SKM-1 (cell line): ENCODE measurements around the gene NCK1.
"Not testable (repeated sequence)": the region's sequence is repeated elsewhere in the genome, so short reads cannot be mapped to it uniquely, and the experiment has no call there.

Experiments
- DNase-seq: peaks from one replicate; lab custom pipeline; 2025; ENCODE audit not compliant: unreplicated experiment; lab: John Stamatoyannopoulos, UW

The NCK1 gene

DNA sequence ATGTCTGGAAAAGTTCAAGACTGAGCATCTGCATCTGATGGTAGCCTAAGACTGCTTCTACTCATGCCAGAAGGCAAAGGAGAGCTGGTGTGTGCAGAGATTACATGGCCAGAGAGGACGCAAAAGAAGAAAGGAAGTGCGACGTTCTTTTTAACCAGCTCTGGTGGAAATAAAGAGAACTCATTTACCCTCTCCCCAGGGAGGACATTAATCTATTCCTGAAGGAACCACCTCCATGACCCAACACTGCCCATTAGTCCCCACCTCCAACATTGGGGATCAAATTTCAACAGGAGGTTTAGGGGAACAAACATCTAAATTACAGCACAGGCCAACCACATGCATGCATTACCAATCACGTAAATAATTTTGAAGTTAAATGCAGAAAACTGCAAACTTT is 1.5 kb upstream of the NCK1 start:
- DNase-seq, result no peak

GRCh38 chr3:136862617-136863322 is 762 bp downstream of the NCK1 start:
- no peak for DNase-seq

- no peak for DNase-seq
These were observed 7.3 kb downstream of the NCK1 start for GRCh38 chr3:136869282-136869681.

GRCh38 chr3:136872258-136872657 is 10.2 kb downstream of the NCK1 start:
- DNase-seq, result not testable (repeated sequence)

- DNase-seq, result not testable (repeated sequence)
These were observed 17.5 kb downstream of the NCK1 start for GRCh38 chr3:136879510-136879909.

- DNase-seq, result no peak
These were observed 20.6 kb downstream of the NCK1 start for GRCh38 chr3:136882571-136882970.

DNA sequence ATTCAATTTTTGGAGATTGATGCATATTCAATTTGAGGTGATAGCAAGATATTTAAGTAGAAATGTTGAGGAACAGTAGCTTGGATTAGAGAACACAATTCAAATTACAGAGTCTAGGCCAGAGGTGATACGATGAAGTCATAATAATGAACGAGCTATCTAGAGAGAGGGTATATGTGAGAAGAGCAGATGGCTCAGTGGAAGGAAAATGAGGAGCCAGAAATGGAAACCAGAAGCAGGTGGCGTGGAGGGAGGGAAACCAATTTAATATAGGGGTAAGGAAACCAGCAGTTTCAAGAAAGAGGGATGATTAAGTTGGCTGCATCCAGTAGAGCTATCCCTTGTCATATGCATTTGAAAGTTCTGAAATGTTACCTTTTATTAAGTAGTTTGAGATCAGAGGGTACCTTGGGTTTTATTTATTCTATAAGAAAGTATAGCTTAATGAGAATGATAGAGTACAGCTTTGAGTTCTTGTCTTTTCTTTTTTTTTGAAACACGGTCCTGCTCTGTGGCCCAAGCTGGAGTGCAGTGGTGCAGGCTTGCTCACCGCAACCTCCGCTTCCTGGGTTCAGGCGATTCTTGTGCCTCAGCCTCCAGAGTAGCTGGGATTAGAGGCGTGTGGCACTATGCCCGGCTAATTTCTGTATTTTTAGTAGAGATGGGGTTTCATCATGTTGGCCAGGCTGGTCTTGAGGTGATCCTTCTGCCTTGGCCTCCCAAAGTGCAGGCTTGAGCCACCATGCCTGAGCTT is 22.1 kb downstream of the NCK1 start:
- DNase-seq, result no peak

GRCh38 chr3:136885357-136886213 is 23.6 kb downstream of the NCK1 start:
- DNase-seq, result no peak

GRCh38 chr3:136889947-136890346 is 27.9 kb downstream of the NCK1 start:
- DNase-seq, result no peak

GRCh38 chr3:136891934-136892855 is 30.2 kb downstream of the NCK1 start:
- no peak for DNase-seq

DNA sequence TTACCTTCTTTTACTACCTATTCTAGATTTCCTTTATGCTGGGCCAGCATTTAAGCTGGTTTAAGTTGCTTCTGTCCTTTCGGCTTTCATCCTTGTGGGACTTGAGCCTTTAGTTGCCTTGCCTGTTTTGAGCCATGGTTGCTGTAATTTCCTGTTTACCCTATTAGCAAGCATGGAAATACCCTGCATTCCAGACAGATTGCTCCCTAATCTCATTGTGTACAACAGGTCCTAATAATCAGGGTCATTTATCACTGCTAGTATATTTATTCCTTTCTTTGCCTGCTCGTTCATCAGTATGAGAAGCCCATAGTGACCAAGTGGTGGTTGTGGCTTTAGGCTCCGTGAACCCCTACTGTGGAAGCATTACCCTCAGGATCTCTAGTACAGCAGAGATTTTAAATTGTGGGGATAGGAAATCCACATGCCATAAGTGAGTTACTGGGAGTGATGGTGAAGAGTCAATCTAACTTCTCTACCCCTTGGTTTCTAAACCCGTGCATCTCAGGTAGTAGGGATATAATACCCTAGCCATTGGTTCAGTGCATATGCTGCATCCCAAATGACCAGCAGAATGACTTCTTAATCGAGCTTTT is 31.9 kb downstream of the NCK1 start:
- no peak for DNase-seq

DNA sequence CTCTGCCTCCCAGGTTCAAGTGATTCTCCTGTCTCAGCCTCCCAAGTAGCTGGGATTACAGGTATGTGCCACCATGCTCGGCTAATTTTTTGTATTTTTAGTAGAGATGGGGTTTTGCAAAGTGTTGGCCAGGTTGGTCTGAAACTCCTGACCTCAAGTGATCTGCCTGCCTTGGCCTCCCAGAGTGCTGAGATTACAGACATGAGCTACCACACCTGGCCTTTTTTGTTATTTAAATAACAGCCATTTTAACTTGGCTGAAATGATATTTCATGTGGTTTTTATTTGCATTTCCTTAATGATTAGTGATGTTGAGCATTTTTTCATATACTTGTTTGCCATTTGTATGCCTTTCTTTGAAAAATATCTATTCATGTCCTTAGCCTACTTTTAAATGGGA is 35.2 kb downstream of the NCK1 start:
- DNase-seq, result not testable (repeated sequence)

GRCh38 chr3:136898549-136898948 is 36.5 kb downstream of the NCK1 start:
- no peak for DNase-seq

GRCh38 chr3:136898954-136899353 is 36.9 kb downstream of the NCK1 start:
- DNase-seq, result no peak

GRCh38 chr3:136899622-136900158 is 37.7 kb downstream of the NCK1 start:
- no peak for DNase-seq

- DNase-seq, result not testable (repeated sequence)
These were observed 38.7 kb downstream of the NCK1 start for GRCh38 chr3:136900694-136901093.

GRCh38 chr3:136901391-136901790 is 39.4 kb downstream of the NCK1 start:
- no peak for DNase-seq

DNA sequence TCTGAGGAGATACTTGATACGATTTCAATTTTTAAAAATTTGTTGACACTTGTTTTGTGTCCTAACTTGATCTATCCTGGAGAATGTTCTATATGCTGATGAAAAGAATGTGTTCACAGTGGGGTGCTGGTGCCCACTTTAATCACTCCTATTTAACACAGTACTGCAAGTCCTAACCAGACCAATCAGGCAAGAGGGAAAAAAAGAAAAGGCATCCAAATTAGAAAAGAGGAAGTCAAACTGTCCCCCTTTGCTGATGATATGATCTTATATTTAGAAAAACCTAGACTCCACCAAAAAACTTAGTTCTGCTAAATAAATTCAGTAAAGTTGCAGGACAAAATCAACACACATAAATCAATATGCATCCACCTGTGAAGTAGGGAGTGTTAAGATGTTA is 40.5 kb downstream of the NCK1 start:
- DNase-seq, result not testable (repeated sequence)

DNA sequence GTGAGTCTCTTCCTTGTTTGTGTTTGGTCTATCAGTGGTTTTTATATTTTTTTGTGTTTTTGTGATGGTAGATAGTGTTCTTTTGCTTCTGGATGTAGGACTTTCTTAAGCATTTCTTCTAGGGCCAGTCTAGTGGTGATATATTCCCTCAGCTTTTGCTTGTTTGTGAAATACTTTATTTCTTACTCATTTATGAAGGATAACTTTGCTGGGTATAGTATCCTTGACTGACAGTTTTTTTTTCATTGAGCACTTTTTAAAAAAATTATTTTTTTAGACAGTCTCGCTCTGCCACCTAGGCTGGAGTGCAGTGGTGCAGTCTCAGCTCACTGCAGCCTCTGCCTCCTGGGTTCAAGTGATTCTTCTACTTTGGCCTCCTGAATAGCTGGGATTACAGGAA is 41.9 kb downstream of the NCK1 start:
- DNase-seq, result no peak

GRCh38 chr3:136904746-136905145 is 42.7 kb downstream of the NCK1 start:
- DNase-seq, result no peak
